WTC11 (cell line): ENCODE data around the gene ERBB4. TPM values are rescaled to one million over a fixed set of nuclear protein-coding genes. Genes with fewer than 3 reads are reported as not detected.

Source experiments
- ATAC-seq: fragments of 200-7000 bp; cut with Tn5 transposase; 2 replicates; pipeline ENCODE4 v1.10.0; 2021; ENCODE audit warnings: mild to moderate bottlenecking, moderate library complexity
- CTCF ChIA-PET: fragments of 300-600 bp; sonication (Branson Sonifier 250); formaldehyde crosslinking; loops from one replicate; lab custom pipeline; 2021; ENCODE audit warnings: antibody characterized with exemption; lab: Charles Lee
- POLR2A ChIA-PET: fragments of 350-600 bp; sonication (Branson Sonifier 250); formaldehyde crosslinking; loops from one replicate; lab custom pipeline; 2021; ENCODE audit warnings: antibody characterized with exemption; lab: Charles Lee
- DNase-seq: peaks from one replicate; pipeline ENCODE4 v3.0.0; 2021; ENCODE audit warnings: low spot score
- H3K27ac Mint-ChIP-seq: 2 replicates; pipeline ENCODE4 v1.8.0; 2021; ENCODE audit warnings: mixed read lengths
- H3K27me3 Mint-ChIP-seq: 2 replicates; pipeline ENCODE4 v1.8.0; 2021; ENCODE audit warnings: low read depth, mild to moderate bottlenecking, moderate library complexity, mixed read lengths
- H3K36me3 Mint-ChIP-seq: 2 replicates; pipeline ENCODE4 v1.8.0; 2021; ENCODE audit warnings: mixed read lengths
- H3K4me1 Mint-ChIP-seq: 2 replicates; pipeline ENCODE4 v1.8.0; 2022; ENCODE audit warnings: mixed read lengths
- H3K4me3 Mint-ChIP-seq: 2 replicates; pipeline ENCODE4 v1.8.0; 2021; ENCODE audit warnings: mild to moderate bottlenecking, moderate library complexity, mixed read lengths
- H3K9me3 Mint-ChIP-seq: 2 replicates; pipeline ENCODE4 v1.8.0; 2021; ENCODE audit warnings: mixed read lengths
- CREM ChIP-seq: sonication (generic); formaldehyde crosslinking; IDR thresholded peaks from 2 replicates; pipeline ENCODE4 v1.8.1; 2022; ENCODE audit warnings: mild to moderate bottlenecking, missing genetic modification reagents, moderate library complexity
- ELF4 ChIP-seq: sonication (generic); formaldehyde crosslinking; IDR thresholded peaks from 2 replicates; pipeline ENCODE4 v1.8.1; 2022; ENCODE audit warnings: low read depth, mild to moderate bottlenecking, moderate library complexity, missing genetic modification reagents
- ETV6 ChIP-seq: sonication (generic); formaldehyde crosslinking; IDR thresholded peaks from 2 replicates; pipeline ENCODE4 v1.8.1; 2022; ENCODE audit warnings: mild to moderate bottlenecking, missing genetic modification reagents
- GABPB1 ChIP-seq: sonication (generic); formaldehyde crosslinking; IDR thresholded peaks from 2 replicates; pipeline ENCODE4 v1.8.1; 2023; ENCODE audit warnings: mild to moderate bottlenecking, missing genetic modification reagents
- GTF2I ChIP-seq: fragments of 250-450 bp; sonication (Bioruptor Pico); conservative IDR thresholded peaks from 2 replicates; pipeline ENCODE4 v1.4.0; 2021; ENCODE audit warnings: mild to moderate bottlenecking
- HMGA2 ChIP-seq: fragments of 250-450 bp; sonication (Bioruptor Pico); IDR thresholded peaks from 2 replicates; pipeline ENCODE4 v1.4.0; 2021; ENCODE audit warnings: mild to moderate bottlenecking, moderate library complexity
- IRF2 ChIP-seq: sonication (generic); formaldehyde crosslinking; IDR thresholded peaks from 2 replicates; pipeline ENCODE4 v1.8.0; 2022; ENCODE audit warnings: low read depth, missing genetic modification reagents, borderline replicate concordance
- KAT7 ChIP-seq: sonication (generic); formaldehyde crosslinking; IDR thresholded peaks from 2 replicates; pipeline ENCODE4 v1.8.1; 2023; ENCODE audit warnings: missing genetic modification reagents, mild to moderate bottlenecking, borderline replicate concordance
- TEAD1 ChIP-seq: sonication (generic); formaldehyde crosslinking; IDR thresholded peaks from 2 replicates; pipeline ENCODE4 v1.8.0; 2022; ENCODE audit warnings: mild to moderate bottlenecking, missing genetic modification reagents
- TP53 ChIP-seq: sonication (generic); formaldehyde crosslinking; IDR thresholded peaks from 2 replicates; pipeline ENCODE4 v1.8.1; 2023; ENCODE audit warnings: mild to moderate bottlenecking, missing genetic modification reagents
- ZNF317 ChIP-seq: sonication (generic); formaldehyde crosslinking; IDR thresholded peaks from 2 replicates; pipeline ENCODE4 v1.8.1; 2023; ENCODE audit warnings: low read depth, mild to moderate bottlenecking, moderate library complexity, missing genetic modification reagents, borderline replicate concordance
- ZNF423 ChIP-seq: fragments of 250-450 bp; sonication (Bioruptor Pico); IDR thresholded peaks from 2 replicates; pipeline ENCODE4 v2.1.2; 2022; ENCODE audit warnings: mild to moderate bottlenecking, moderate library complexity
- total RNA-seq: library from RNA; stranded (reverse); gene quantifications from 3 replicates; pipeline ENCODE4 v1.2.3, GENCODE V29; 2021
- TF ChIP-seq, protein P1 (sequence below): sonication (generic); formaldehyde crosslinking; IDR thresholded peaks from 2 replicates; pipeline ENCODE4 v1.8.1; 2023; ENCODE audit warnings: mild to moderate bottlenecking, missing genetic modification reagents, borderline replicate concordance
- TF ChIP-seq, protein P2 (sequence below): sonication (generic); formaldehyde crosslinking; IDR thresholded peaks from 2 replicates; pipeline ENCODE4 v1.8.0; 2022; ENCODE audit warnings: missing genetic modification reagents
- TF ChIP-seq, protein P3 (sequence below): sonication (generic); formaldehyde crosslinking; IDR thresholded peaks from 2 replicates; pipeline ENCODE4 v1.8.1; 2023; ENCODE audit warnings: mild to moderate bottlenecking, missing genetic modification reagents
- TF ChIP-seq, protein P4 (sequence below): sonication (generic); formaldehyde crosslinking; conservative IDR thresholded peaks from 2 replicates; pipeline ENCODE4 v1.8.1; 2023; ENCODE audit warnings: mild to moderate bottlenecking, low read depth, missing genetic modification reagents, moderate library complexity
- TF ChIP-seq, protein P5 (sequence below): fragments of 250-450 bp; sonication (Bioruptor Pico); IDR thresholded peaks from 2 replicates; pipeline ENCODE4 v2.1.2; 2022; ENCODE audit warnings: mild to moderate bottlenecking, moderate library complexity

ERBB4 gene
- total RNA-seq, 1 experiment from 2014 or later, result 1.6 TPM

DNA sequence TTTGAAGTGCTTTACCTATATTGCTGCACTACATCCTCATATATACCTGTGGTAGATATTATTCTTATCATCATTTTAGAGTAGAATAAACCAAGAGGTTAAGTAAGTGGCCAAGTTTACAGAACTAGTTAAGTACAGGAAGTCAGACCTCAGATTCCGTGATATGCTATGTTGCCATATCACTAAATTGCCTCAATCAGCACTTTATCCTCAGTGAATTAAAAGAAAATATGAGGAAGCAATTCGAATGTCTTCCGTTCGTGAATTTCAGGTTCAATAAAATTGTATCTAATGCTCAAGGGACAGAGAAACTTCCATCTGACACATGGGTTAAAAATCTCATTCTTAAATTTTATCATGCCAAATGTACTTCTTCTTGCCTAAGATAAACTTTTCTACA is 1133.6 kb downstream of the ERBB4 start (continued):
- TF ChIP-seq, protein P1, sequence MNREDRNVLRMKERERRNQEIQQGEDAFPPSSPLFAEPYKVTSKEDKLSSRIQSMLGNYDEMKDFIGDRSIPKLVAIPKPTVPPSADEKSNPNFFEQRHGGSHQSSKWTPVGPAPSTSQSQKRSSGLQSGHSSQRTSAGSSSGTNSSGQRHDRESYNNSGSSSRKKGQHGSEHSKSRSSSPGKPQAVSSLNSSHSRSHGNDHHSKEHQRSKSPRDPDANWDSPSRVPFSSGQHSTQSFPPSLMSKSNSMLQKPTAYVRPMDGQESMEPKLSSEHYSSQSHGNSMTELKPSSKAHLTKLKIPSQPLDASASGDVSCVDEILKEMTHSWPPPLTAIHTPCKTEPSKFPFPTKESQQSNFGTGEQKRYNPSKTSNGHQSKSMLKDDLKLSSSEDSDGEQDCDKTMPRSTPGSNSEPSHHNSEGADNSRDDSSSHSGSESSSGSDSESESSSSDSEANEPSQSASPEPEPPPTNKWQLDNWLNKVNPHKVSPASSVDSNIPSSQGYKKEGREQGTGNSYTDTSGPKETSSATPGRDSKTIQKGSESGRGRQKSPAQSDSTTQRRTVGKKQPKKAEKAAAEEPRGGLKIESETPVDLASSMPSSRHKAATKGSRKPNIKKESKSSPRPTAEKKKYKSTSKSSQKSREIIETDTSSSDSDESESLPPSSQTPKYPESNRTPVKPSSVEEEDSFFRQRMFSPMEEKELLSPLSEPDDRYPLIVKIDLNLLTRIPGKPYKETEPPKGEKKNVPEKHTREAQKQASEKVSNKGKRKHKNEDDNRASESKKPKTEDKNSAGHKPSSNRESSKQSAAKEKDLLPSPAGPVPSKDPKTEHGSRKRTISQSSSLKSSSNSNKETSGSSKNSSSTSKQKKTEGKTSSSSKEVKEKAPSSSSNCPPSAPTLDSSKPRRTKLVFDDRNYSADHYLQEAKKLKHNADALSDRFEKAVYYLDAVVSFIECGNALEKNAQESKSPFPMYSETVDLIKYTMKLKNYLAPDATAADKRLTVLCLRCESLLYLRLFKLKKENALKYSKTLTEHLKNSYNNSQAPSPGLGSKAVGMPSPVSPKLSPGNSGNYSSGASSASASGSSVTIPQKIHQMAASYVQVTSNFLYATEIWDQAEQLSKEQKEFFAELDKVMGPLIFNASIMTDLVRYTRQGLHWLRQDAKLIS (CRISPR knock-in tag), result no peak
- TF ChIP-seq ZNF317 (no peak), TEAD1 (CRISPR knock-in tag) (no peak), ZNF423 (no peak), GTF2I (CRISPR knock-in tag) (no peak), GABPB1 (no peak)
- TF ChIP-seq, protein P2, sequence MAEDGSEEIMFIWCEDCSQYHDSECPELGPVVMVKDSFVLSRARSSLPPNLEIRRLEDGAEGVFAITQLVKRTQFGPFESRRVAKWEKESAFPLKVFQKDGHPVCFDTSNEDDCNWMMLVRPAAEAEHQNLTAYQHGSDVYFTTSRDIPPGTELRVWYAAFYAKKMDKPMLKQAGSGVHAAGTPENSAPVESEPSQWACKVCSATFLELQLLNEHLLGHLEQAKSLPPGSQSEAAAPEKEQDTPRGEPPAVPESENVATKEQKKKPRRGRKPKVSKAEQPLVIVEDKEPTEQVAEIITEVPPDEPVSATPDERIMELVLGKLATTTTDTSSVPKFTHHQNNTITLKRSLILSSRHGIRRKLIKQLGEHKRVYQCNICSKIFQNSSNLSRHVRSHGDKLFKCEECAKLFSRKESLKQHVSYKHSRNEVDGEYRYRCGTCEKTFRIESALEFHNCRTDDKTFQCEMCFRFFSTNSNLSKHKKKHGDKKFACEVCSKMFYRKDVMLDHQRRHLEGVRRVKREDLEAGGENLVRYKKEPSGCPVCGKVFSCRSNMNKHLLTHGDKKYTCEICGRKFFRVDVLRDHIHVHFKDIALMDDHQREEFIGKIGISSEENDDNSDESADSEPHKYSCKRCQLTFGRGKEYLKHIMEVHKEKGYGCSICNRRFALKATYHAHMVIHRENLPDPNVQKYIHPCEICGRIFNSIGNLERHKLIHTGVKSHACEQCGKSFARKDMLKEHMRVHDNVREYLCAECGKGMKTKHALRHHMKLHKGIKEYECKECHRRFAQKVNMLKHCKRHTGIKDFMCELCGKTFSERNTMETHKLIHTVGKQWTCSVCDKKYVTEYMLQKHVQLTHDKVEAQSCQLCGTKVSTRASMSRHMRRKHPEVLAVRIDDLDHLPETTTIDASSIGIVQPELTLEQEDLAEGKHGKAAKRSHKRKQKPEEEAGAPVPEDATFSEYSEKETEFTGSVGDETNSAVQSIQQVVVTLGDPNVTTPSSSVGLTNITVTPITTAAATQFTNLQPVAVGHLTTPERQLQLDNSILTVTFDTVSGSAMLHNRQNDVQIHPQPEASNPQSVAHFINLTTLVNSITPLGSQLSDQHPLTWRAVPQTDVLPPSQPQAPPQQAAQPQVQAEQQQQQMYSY (CRISPR knock-in tag), result no peak
- TF ChIP-seq, protein P3, sequence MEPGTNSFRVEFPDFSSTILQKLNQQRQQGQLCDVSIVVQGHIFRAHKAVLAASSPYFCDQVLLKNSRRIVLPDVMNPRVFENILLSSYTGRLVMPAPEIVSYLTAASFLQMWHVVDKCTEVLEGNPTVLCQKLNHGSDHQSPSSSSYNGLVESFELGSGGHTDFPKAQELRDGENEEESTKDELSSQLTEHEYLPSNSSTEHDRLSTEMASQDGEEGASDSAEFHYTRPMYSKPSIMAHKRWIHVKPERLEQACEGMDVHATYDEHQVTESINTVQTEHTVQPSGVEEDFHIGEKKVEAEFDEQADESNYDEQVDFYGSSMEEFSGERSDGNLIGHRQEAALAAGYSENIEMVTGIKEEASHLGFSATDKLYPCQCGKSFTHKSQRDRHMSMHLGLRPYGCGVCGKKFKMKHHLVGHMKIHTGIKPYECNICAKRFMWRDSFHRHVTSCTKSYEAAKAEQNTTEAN, result no peak
- TF ChIP-seq, protein P4, sequence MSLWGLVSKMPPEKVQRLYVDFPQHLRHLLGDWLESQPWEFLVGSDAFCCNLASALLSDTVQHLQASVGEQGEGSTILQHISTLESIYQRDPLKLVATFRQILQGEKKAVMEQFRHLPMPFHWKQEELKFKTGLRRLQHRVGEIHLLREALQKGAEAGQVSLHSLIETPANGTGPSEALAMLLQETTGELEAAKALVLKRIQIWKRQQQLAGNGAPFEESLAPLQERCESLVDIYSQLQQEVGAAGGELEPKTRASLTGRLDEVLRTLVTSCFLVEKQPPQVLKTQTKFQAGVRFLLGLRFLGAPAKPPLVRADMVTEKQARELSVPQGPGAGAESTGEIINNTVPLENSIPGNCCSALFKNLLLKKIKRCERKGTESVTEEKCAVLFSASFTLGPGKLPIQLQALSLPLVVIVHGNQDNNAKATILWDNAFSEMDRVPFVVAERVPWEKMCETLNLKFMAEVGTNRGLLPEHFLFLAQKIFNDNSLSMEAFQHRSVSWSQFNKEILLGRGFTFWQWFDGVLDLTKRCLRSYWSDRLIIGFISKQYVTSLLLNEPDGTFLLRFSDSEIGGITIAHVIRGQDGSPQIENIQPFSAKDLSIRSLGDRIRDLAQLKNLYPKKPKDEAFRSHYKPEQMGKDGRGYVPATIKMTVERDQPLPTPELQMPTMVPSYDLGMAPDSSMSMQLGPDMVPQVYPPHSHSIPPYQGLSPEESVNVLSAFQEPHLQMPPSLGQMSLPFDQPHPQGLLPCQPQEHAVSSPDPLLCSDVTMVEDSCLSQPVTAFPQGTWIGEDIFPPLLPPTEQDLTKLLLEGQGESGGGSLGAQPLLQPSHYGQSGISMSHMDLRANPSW (CRISPR knock-in tag), result no peak

DNA sequence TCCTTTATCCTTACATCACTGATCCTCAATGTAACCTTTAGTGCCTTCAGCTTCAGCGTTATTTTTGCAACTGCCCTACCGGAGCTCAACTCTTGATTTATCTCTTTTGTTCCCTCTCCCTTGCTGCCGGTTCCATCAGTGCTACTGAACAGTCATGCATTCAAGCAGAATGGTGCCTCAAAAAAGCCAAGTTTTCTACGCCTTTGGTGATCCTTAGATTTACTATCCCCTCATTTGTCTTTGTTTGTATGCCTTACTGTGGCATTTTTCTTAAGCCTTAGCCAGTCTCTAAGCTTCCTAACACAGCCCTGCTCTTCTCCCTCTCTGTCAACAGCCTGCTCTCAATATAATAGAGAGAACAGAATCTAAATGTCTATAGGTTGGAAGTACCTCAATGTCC is 1134.5 kb downstream of the ERBB4 start:
- no peaks in the 10 kb centered on the region for H3K9me3 Mint-ChIP-seq
- ATAC-seq, result no peak
- H3K4me1 Mint-ChIP-seq, result no peaks in the 10 kb centered on the region
- ChIA-PET POLR2A (no interaction called here), CTCF (no interaction called here)
- no peaks in the 10 kb centered on the region for H3K36me3 Mint-ChIP-seq
- H3K27ac Mint-ChIP-seq, result no peak overlapping the region
- no peak overlapping the region for H3K4me3 Mint-ChIP-seq
- DNase-seq, result no peak
- H3K27me3 Mint-ChIP-seq, result no peaks in the 10 kb centered on the region
- TF ChIP-seq IRF2 (no peak), HMGA2 (CRISPR knock-in tag) (no peak), CREM (CRISPR knock-in tag) (no peak), TP53 (CRISPR knock-in tag) (no peak), KAT7 (CRISPR knock-in tag) (no peak), ELF4 (CRISPR knock-in tag) (no peak), ETV6 (no peak)
- TF ChIP-seq, protein P5, sequence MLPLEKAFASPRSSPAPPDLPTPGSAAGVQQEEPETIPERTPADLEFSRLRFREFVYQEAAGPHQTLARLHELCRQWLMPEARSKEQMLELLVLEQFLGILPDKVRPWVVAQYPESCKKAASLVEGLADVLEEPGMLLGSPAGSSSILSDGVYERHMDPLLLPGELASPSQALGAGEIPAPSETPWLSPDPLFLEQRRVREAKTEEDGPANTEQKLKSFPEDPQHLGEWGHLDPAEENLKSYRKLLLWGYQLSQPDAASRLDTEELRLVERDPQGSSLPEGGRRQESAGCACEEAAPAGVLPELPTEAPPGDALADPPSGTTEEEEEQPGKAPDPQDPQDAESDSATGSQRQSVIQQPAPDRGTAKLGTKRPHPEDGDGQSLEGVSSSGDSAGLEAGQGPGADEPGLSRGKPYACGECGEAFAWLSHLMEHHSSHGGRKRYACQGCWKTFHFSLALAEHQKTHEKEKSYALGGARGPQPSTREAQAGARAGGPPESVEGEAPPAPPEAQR (CRISPR knock-in tag), result no peak
